Uterus (tissue), 4 donors: ENCODE data around the gene MUSTN1. TPM values are rescaled to one million over a fixed set of nuclear protein-coding genes. Genes with fewer than 3 reads are reported as not detected.

Source experiments
- DNase-seq, 2 donors: peaks; one replicate each; pipeline ENCODE4 v3.0.0-alpha.2; 2019 to 2020
- H3K27ac ChIP-seq, 2 donors: fragments of 200-600 bp; sonication (generic); 1 replicate in 1 of 2; 2 replicates in 1 of 2; pipeline ENCODE4 v1.5.1; 2016 to 2018
- H3K27me3 ChIP-seq, 2 donors: fragments of 200-600 bp; sonication (generic); one replicate each; pipeline ENCODE4 v1.5.1; 2018 to 2019; ENCODE audit warnings: control low read depth in 1 of 2
- H3K36me3 ChIP-seq, 2 donors: fragments of 200-600 bp; sonication (generic); one replicate each; pipeline ENCODE4 v1.5.1; 2019; ENCODE audit warnings: control low read depth in 1 of 2
- H3K4me1 ChIP-seq, 2 donors: fragments of 200-600 bp; sonication (generic); one replicate each; pipeline ENCODE4 v1.5.1; 2018 to 2019; ENCODE audit warnings: control low read depth in 1 of 2
- H3K4me3 ChIP-seq, 2 donors: fragments of 200-600 bp; sonication (generic); 1 replicate in 1 of 2; 2 replicates in 1 of 2; pipeline ENCODE4 v1.5.1; 2018 to 2019; ENCODE audit warnings: mild to moderate bottlenecking in 1 of 2
- H3K9me3 ChIP-seq, 2 donors: fragments of 200-600 bp; sonication (generic); one replicate each; pipeline ENCODE4 v1.5.1; 2019; ENCODE audit warnings: control low read depth in 1 of 2
- POLR2A ChIP-seq, 2 donors: fragments of 450-650 bp; IDR thresholded peaks; one replicate each; pipeline ENCODE4 v1.6.1; 2016; ENCODE audit warnings: antibody characterized with exemption in 2 of 2, mild to moderate bottlenecking in 1 of 2, moderate library complexity in 1 of 2
- intact Hi-C: fragments of 100-400 bp; cut with DNase I; formaldehyde crosslinking; loops from one replicate; pipeline ENCODE4 v1.15.1; 2023; ENCODE audit warnings: low total_unique reads
- total RNA-seq, 4 donors: library from RNA; depleted of rRNA in 3 of 4; stranded (reverse); fragments of >200 nt in 3 of 4; gene quantifications; one replicate each; pipeline versions ENCODE4 v1.1.0 to v1.2.4, GENCODE V29; 2014 to 2023
- TF ChIP-seq, protein P1 (sequence below), 4 experiments: fragments of 200-600 bp in 2 of 4; fragments of 450-650 bp in 2 of 4; sonication (generic) in 2 of 4; IDR thresholded peaks; one replicate each; pipeline ENCODE4 v1.5.1; 2016 to 2019; ENCODE audit warnings: antibody characterized with exemption in 4 of 4, mild to moderate bottlenecking in 2 of 4, moderate library complexity in 1 of 4
- donor health status: DM: yes; HTN: yes; CAD: no.

The MUSTN1 gene
- total RNA-seq, 4 donors from 2014 or later = 1.8 to 35.2 (median 8.7) TPM; not detected in 1

DNA sequence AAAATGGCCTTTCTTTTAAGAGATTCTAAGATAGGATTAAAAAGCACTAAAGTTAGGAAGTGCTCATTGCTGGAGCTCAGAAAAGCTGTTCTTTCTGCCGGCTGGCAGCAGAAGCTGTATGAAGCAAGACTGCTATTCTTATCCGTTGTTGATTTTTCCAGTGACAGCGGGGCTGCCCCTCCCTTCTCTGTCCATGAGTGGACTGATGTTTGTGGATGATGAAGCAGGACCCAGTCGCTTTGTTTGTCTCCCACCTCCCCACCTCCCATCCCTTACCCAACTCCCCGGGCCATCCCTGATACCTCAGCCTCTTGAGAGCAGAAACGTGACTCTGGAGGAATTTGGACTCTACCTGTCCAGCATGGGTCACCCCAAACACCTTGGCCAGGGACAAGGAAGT lies 10.3 kb upstream of the MUSTN1 start:
- no peak overlapping the region for H3K4me3 ChIP-seq
- H3K9me3 ChIP-seq = no peaks in the 10 kb centered on the region
- no peaks in the 10 kb centered on the region for H3K36me3 ChIP-seq
- H3K4me1 ChIP-seq = peaks cover 0 to 6% of the 10 kb centered on the region in 2 donors
- H3K27ac ChIP-seq = peak overlapping the region; percentile 74 to 79
- DNase-seq = peak; percentile 55 to 68
- intact Hi-C loops = no loop called here
- H3K27me3 ChIP-seq = no peaks in the 10 kb centered on the region
- TF ChIP-seq, protein P1, sequence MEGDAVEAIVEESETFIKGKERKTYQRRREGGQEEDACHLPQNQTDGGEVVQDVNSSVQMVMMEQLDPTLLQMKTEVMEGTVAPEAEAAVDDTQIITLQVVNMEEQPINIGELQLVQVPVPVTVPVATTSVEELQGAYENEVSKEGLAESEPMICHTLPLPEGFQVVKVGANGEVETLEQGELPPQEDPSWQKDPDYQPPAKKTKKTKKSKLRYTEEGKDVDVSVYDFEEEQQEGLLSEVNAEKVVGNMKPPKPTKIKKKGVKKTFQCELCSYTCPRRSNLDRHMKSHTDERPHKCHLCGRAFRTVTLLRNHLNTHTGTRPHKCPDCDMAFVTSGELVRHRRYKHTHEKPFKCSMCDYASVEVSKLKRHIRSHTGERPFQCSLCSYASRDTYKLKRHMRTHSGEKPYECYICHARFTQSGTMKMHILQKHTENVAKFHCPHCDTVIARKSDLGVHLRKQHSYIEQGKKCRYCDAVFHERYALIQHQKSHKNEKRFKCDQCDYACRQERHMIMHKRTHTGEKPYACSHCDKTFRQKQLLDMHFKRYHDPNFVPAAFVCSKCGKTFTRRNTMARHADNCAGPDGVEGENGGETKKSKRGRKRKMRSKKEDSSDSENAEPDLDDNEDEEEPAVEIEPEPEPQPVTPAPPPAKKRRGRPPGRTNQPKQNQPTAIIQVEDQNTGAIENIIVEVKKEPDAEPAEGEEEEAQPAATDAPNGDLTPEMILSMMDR (IDR thresholded peaks at IDR 0.05) = no peak
- TF ChIP-seq POLR2A (IDR thresholded peaks at IDR 0.05) = peak in 1 of 2 donors; percentile 11

DNA sequence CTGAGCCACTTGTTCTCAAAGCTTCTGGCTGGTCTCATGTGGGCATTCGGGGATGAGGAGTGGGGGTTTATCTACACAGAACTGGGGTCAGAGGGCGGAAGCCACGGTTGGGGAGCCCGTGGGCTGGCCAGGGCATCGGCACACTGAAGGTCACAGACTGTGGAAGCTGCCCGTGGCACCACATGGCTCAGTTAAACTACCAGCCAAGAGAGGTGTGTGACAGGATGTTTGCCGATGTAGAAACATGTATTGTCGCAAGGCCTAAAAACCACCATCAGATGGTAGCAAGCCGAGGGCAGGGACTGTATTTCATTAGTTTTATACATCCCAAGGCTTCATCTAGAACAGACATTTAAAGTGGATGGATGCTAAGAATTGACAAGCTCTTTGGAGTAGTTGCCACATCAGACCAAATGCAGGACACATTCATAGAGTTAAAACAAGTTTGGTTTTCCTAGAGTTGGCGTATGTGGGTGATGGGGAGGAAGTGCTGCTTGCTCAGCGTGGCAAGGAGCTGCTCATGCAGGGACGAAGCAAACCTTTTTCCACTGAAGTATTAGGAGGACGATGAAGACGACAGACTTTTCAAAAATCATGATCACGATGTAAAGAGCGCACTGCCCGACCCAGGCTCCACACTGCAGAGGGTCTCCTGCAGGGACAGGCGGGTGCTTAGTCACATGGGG lies 9.6 kb upstream of the MUSTN1 start:
- TF ChIP-seq, protein P1 (IDR thresholded peaks at IDR 0.05) = no peak
- TF ChIP-seq POLR2A (IDR thresholded peaks at IDR 0.05) = no peak
- Histone ChIP-seq H3K4me3 (no peak overlapping the region), H3K27me3 (no peaks in the 10 kb centered on the region), H3K9me3 (no peaks in the 10 kb centered on the region), H3K4me1 (peaks cover 0 to 6% of the 10 kb centered on the region in 2 donors), H3K36me3 (no peaks in the 10 kb centered on the region), H3K27ac (peak overlapping the region; percentile 74 to 79)
- intact Hi-C loops = no loop called here
- no peak for DNase-seq

DNA sequence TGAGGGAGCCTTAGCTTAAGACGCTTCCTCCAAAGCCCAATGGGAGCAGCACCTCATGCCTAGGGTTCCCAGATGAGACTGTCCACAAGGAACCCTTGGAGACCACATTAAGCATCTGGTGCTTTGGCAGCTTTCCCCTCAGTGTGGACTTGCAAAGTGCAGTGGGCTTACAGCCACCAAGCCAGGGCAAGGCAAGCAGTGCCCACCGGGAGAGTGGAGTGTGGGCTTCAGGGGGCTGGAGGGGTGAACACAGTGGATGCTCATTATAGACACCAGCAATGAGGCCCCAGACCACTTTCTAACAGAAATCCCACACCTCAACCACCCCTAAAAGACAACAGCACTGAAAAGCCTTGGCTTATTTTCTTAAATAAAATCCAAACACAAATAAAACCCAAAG lies 9.1 kb upstream of the MUSTN1 start:
- TF ChIP-seq, protein P1 (IDR thresholded peaks at IDR 0.05) = no peak
- TF ChIP-seq POLR2A (IDR thresholded peaks at IDR 0.05) = no peak
- Histone ChIP-seq H3K27me3 (no peaks in the 10 kb centered on the region), H3K9me3 (no peaks in the 10 kb centered on the region), H3K4me3 (no peak overlapping the region), H3K36me3 (no peaks in the 10 kb centered on the region), H3K4me1 (peaks cover 0 to 6% of the 10 kb centered on the region in 2 donors), H3K27ac (peak overlapping the region; percentile 74 to 79)
- intact Hi-C loops = no loop called here
- no peak for DNase-seq

DNA sequence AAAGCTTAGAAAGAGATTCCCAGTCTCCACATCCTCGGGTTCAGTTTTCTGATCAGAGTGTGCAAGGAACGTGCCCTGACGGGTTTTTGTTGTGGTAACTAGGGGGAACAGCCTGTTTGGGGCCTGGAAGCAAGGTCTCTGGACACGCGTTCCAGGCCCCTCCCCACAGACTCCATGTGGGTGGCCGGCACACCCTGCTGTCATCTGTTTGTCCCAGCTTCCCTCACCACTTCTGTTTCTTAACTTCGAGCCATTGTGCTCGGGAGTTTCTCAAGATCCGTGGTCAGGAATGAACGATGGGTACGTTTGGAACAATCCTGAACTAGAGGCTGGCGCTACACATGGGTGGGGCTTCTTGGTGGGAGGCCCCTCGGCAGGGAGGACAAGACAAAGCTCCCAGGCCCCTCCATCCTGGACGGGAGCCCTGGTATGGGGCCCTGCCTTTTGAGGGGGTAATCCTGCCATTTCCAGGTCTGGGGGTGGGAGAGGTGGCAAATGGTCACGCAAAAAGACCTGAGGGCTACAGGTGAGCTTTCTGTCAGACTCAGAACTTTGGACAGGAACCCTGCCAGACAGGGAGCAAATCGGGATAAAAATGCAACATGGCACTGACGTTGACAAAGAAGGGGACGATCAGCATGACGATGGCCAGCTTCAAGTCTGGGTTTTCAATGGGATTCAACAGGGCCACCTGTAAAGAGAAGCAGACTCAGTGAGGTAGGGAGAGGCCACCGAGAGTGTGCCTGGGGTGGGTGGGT lies 8.5 kb upstream of the MUSTN1 start:
- intact Hi-C loops = no loop called here
- H3K4me3 ChIP-seq = no peak overlapping the region
- peak overlapping the region; percentile 74 to 79 for H3K27ac ChIP-seq
- TF ChIP-seq POLR2A (IDR thresholded peaks at IDR 0.05) = no peak
- TF ChIP-seq, protein P1 (IDR thresholded peaks at IDR 0.05) = no peak
- H3K27me3 ChIP-seq = no peaks in the 10 kb centered on the region
- peaks cover 0 to 6% of the 10 kb centered on the region in 2 donors for H3K4me1 ChIP-seq
- no peaks in the 10 kb centered on the region for H3K36me3 ChIP-seq
- DNase-seq = no peak
- no peaks in the 10 kb centered on the region for H3K9me3 ChIP-seq

DNA sequence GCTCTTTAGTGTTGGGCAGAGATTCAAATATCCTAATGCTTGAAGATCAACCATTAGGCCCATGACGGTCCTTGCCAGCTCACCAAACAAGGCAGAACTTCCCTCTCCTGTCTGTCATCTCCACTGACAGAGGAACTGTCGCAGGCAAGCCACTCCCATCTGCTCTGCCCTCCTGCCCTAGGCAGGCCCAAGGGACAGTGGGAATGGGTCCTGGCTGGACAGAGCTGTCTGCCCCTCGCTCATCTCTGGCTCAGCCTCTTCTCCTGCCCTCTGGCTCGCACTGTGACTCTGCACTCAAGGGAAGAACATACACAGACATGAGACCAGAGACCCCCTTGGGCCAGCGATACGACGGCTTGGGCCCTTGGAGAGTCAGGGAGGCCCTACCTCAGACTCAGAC lies 7.6 kb upstream of the MUSTN1 start:
- H3K4me1 ChIP-seq = peaks cover 0 to 6% of the 10 kb centered on the region in 2 donors
- TF ChIP-seq, protein P1 (IDR thresholded peaks at IDR 0.05) = no peak
- no peak overlapping the region for H3K4me3 ChIP-seq
- H3K27me3 ChIP-seq = no peaks in the 10 kb centered on the region
- no peaks in the 10 kb centered on the region for H3K36me3 ChIP-seq
- H3K27ac ChIP-seq = peak overlapping the region; percentile 74 to 79
- no peaks in the 10 kb centered on the region for H3K9me3 ChIP-seq
- no peak for DNase-seq
- intact Hi-C loops = no loop called here
